Astrocyte (in vitro differentiated cells and primary cell): ENCODE measurements around the gene TRAF1. TPM values are rescaled to one million over a fixed set of nuclear protein-coding genes. Genes with fewer than 3 reads are reported as not detected.
A peak's percentile ranks its signal among the peaks of the same experiment; 100 is the strongest.

ENCODE experiments used
- DNase-seq: peaks from one replicate; pipeline ENCODE4 v3.0.0-alpha.2; 2010; ENCODE audit warnings: low read depth
- FAIRE-seq: peaks from 2 replicates; lab custom pipeline; 2011; peaks lifted over from hg19 to GRCh38; lab: Jason Lieb, UNC
- H2AFZ ChIP-seq: 2 replicates; pipeline ENCODE4 v1.6.0; 2012; ENCODE audit warnings: low read depth, low read length, inconsistent platforms
- H3K27ac ChIP-seq: 2 replicates; pipeline ENCODE4 v1.5.1; 2011; ENCODE audit warnings: low read depth, low read length, inconsistent platforms
- H3K27me3 ChIP-seq: 2 replicates; pipeline ENCODE4 v1.6.0; 2011; ENCODE audit warnings: low read length, inconsistent platforms; ENCODE audit not compliant: insufficient read depth
- H3K36me3 ChIP-seq: 2 replicates; pipeline ENCODE4 v1.5.1; 2011; ENCODE audit warnings: low read length, inconsistent platforms; ENCODE audit not compliant: insufficient read depth
- H3K4me1 ChIP-seq: 2 replicates; pipeline ENCODE4 v1.5.1; 2011; ENCODE audit warnings: low read length, inconsistent platforms; ENCODE audit not compliant: insufficient read depth
- H3K4me2 ChIP-seq: 2 replicates; pipeline ENCODE4 v1.6.0; 2012; ENCODE audit warnings: low read length, inconsistent platforms
- H3K4me3 ChIP-seq: 2 replicates; pipeline ENCODE4 v1.5.1; 2011; ENCODE audit warnings: low read depth, mild to moderate bottlenecking, low read length, inconsistent platforms; ENCODE audit not compliant: insufficient read depth
- H3K79me2 ChIP-seq: 2 replicates; pipeline ENCODE4 v1.6.0; 2012; ENCODE audit warnings: mild to moderate bottlenecking, low read length, inconsistent platforms; ENCODE audit not compliant: insufficient read depth
- H3K9ac ChIP-seq: 2 replicates; pipeline ENCODE4 v1.6.0; 2012; ENCODE audit warnings: mild to moderate bottlenecking, low read length, inconsistent platforms
- H3K9me3 ChIP-seq: 2 replicates; pipeline ENCODE4 v1.5.1; 2012; ENCODE audit warnings: low read depth, mild to moderate bottlenecking, low read length, inconsistent platforms; ENCODE audit not compliant: insufficient read depth
- H4K20me1 ChIP-seq: 2 replicates; pipeline ENCODE4 v1.6.0; 2012; ENCODE audit warnings: low read length, inconsistent platforms; ENCODE audit not compliant: insufficient read depth
- H3K27ac Mint-ChIP-seq: one replicate; pipeline ENCODE4 v1.8.0; 2021; ENCODE audit warnings: mild to moderate bottlenecking, mixed read lengths; ENCODE audit not compliant: unreplicated experiment
- H3K27me3 Mint-ChIP-seq: one replicate; pipeline ENCODE4 v1.8.0; 2021; ENCODE audit warnings: low read depth, mixed read lengths; ENCODE audit not compliant: unreplicated experiment
- H3K36me3 Mint-ChIP-seq: one replicate; pipeline ENCODE4 v1.8.0; 2021; ENCODE audit warnings: low read depth, mixed read lengths; ENCODE audit not compliant: unreplicated experiment
- H3K4me1 Mint-ChIP-seq: one replicate; pipeline ENCODE4 v1.8.0; 2021; ENCODE audit warnings: low read depth, mixed read lengths; ENCODE audit not compliant: unreplicated experiment
- H3K4me3 Mint-ChIP-seq: one replicate; pipeline ENCODE4 v1.8.0; 2021; ENCODE audit warnings: mild to moderate bottlenecking, moderate library complexity, mixed read lengths; ENCODE audit not compliant: unreplicated experiment
- H3K9me3 Mint-ChIP-seq: one replicate; pipeline ENCODE4 v1.8.0; 2021; ENCODE audit warnings: mild to moderate bottlenecking, mixed read lengths; ENCODE audit not compliant: unreplicated experiment
- EZH2 ChIP-seq: IDR thresholded peaks from 2 replicates; pipeline ENCODE4 v1.6.1; 2012; ENCODE audit warnings: mild to moderate bottlenecking, low read length, inconsistent platforms; ENCODE audit not compliant: insufficient read depth
- total RNA-seq: library from RNA; stranded (reverse); gene quantifications from 2 replicates; pipeline ENCODE4 v1.2.1, GENCODE V29; 2021
- TF ChIP-seq, protein P1 (sequence below): IDR thresholded peaks from 2 replicates; pipeline ENCODE4 v1.5.1; 2011; ENCODE audit warnings: low read depth, mild to moderate bottlenecking, inconsistent platforms, low read length, moderate library complexity; ENCODE audit not compliant: insufficient read depth

Gene TRAF1
- total RNA-seq, 1 donor from 2014 or later = 4.2 TPM

DNA sequence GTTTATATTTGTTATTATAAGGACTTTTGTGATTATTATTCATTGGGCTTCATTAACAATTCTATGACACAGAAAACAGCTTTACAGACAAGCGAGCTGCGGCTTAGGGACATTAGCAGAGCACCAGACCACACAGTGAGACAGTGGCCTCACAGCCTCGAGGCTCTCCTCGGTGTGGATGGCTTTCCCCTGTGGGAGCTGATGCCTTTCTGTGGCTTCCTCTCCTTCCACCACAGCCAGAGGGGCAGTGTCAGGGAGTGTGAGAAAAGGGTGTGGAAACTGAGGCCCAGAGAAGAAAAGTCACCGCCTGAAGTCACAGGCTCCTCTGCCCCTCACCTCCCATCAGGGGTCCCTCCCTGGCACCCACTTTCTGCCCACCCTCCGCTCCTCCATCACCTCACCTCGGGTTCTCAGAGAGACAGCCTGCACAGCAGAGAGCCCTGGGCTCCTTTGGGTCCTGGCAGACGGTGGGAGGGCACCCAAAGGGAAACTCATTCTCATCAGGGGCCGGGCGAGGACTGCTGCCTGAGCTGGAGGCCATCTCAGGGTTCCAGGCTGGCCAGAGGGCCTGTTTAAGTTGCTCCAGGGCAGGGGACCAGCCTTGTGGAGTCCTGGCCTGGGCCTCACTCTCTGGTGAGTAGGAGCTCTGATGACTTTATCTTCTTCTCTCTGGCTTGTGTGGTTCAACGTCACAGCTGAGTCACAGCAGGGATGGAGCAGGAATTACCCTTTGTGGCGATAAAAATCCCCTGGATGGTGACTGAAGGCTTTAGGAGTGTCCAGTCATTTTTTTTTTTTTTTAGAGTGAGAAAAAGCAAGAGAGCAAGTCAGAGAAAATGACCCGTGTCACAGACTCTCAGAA is 830 bp downstream of the TRAF1 start:
- H3K27me3 ChIP-seq = no peaks in the 10 kb centered on the region
- peaks cover 29% of the 10 kb centered on the region for H3K4me1 ChIP-seq
- no peak for TF ChIP-seq EZH2
- TF ChIP-seq, protein P1, sequence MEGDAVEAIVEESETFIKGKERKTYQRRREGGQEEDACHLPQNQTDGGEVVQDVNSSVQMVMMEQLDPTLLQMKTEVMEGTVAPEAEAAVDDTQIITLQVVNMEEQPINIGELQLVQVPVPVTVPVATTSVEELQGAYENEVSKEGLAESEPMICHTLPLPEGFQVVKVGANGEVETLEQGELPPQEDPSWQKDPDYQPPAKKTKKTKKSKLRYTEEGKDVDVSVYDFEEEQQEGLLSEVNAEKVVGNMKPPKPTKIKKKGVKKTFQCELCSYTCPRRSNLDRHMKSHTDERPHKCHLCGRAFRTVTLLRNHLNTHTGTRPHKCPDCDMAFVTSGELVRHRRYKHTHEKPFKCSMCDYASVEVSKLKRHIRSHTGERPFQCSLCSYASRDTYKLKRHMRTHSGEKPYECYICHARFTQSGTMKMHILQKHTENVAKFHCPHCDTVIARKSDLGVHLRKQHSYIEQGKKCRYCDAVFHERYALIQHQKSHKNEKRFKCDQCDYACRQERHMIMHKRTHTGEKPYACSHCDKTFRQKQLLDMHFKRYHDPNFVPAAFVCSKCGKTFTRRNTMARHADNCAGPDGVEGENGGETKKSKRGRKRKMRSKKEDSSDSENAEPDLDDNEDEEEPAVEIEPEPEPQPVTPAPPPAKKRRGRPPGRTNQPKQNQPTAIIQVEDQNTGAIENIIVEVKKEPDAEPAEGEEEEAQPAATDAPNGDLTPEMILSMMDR = no peak
- H3K9me3 ChIP-seq = no peaks in the 10 kb centered on the region
- Mint-ChIP-seq H3K36me3 (no peaks in the 10 kb centered on the region), H3K9me3 (no peaks in the 10 kb centered on the region), H3K27me3 (no peaks in the 10 kb centered on the region), H3K4me1 (peaks cover 15% of the 10 kb centered on the region), H3K27ac (peak overlapping the region; percentile 87), H3K4me3 (peak overlapping the region; percentile 34)
- DNase-seq (peak; percentile 93), FAIRE-seq (no peak)
- H3K79me2 ChIP-seq = no peaks in the 10 kb centered on the region
- peak overlapping the region; percentile 52 for H3K27ac ChIP-seq
- no peak overlapping the region for H2AFZ ChIP-seq
- H4K20me1 ChIP-seq = no peaks in the 10 kb centered on the region
- H3K4me3 ChIP-seq = no peak overlapping the region
- H3K4me2 ChIP-seq = peak overlapping the region; percentile 56
- H3K9ac ChIP-seq = peak overlapping the region; percentile 66
- no peaks in the 10 kb centered on the region for H3K36me3 ChIP-seq

DNA sequence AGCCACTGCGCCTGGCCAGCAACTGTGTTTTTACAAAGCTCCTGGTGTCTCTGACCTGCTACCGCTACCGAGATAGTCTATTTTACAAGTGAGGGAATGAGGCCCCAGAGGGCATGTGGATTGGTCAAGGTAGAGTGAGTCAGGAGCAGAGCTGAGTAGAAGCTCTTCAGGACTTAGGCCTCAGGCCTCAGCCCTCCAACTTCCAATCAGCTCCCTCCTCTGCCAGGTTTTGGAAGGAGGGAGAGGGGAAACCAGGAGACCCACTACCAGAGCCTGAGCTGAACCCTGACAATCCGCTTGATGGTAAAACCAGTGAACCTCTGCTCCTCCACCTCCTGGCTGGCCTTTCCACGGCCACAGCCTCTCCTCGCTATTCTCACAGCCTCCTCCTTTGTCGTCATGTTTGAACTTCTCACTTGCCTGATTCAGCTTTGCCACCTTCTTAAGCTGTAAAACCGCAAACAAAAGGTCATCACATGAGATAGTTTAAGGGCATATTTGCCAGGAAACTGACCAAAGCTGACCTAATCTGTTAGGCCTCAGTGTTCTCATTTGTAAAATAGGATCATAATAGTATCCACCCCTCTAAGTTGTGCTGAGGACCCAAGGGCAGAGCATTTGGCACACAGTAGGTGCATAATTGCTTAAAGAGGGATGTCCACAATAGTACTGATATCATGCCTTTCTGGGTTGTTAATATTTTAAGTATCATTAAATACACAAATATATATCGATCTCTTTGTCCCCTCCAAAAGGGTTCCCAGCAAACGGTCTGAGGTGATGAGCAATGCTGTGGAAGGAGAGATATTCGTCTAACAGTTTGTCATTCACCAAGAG is 1.7 kb downstream of the TRAF1 start:
- no peak overlapping the region for H2AFZ ChIP-seq
- DNase-seq = no peak
- no peaks in the 10 kb centered on the region for H3K9me3 Mint-ChIP-seq
- H3K79me2 ChIP-seq = no peaks in the 10 kb centered on the region
- no peak overlapping the region for H3K4me3 Mint-ChIP-seq
- peaks cover 29% of the 10 kb centered on the region for H3K4me1 ChIP-seq
- H3K27me3 ChIP-seq = no peaks in the 10 kb centered on the region
- no peak overlapping the region for H3K4me2 ChIP-seq
- no peak for FAIRE-seq
- H3K9ac ChIP-seq = no peak overlapping the region
- H3K9me3 ChIP-seq = no peaks in the 10 kb centered on the region
- H3K27ac Mint-ChIP-seq = no peak overlapping the region
- H3K4me3 ChIP-seq = no peak overlapping the region
- H3K36me3 Mint-ChIP-seq = no peaks in the 10 kb centered on the region
- H3K4me1 Mint-ChIP-seq = peaks cover 20% of the 10 kb centered on the region
- no peaks in the 10 kb centered on the region for H3K27me3 Mint-ChIP-seq
- H4K20me1 ChIP-seq = no peaks in the 10 kb centered on the region
- no peak for TF ChIP-seq EZH2
- TF ChIP-seq, protein P1 = no peak
- H3K27ac ChIP-seq = no peak overlapping the region
- no peaks in the 10 kb centered on the region for H3K36me3 ChIP-seq
